Hepatocyte (in vitro differentiated cells): ENCODE data around the gene FOXF1.

Source experiments
- CTCF ChIP-seq: fragments of 200-600 bp; sonication (generic); IDR thresholded peaks from 2 replicates; pipeline ENCODE4 v1.5.1; 2016; ENCODE audit warnings: antibody characterized with exemption, mild to moderate bottlenecking; ENCODE audit not compliant: poor library complexity
- EZH2 ChIP-seq: fragments of 200-600 bp; sonication (generic); IDR thresholded peaks from 2 replicates; pipeline ENCODE4 v1.6.1; 2016; ENCODE audit warnings: antibody characterized with exemption, mild to moderate bottlenecking, borderline replicate concordance

- TF ChIP-seq EZH2 = no peak
- TF ChIP-seq CTCF = no peak
Measured at GRCh38 chr16:86531641-86532525, 21.6 kb downstream of the FOXF1 start.
